GM12878 (cell line): ENCODE results near the gene PPOX. TPM values are rescaled to one million over a fixed set of nuclear protein-coding genes. Genes with fewer than 3 reads are reported as not detected.
A peak's percentile ranks its signal among the peaks of the same experiment; 100 is the strongest.

Experiments used
- CHD4 ChIP-seq: fragments of 200-600 bp; sonication (generic); IDR thresholded peaks from 2 replicates; pipeline ENCODE4 v1.6.1; 2016; ENCODE audit warnings: mild to moderate bottlenecking
- CREM ChIP-seq: IDR thresholded peaks from 2 replicates; pipeline ENCODE4 v1.6.1; 2014; ENCODE audit warnings: antibody characterized with exemption, low read depth
- ETV6 ChIP-seq, 2 experiments: fragments of 450-650 bp in 1 of 2; IDR thresholded peaks in 1 of 2; conservative IDR thresholded peaks in 1 of 2; 2 replicates each; pipeline ENCODE4 v1.6.1; 2014; ENCODE audit warnings: antibody characterized with exemption in 1 of 2, borderline replicate concordance in 1 of 2, low read depth in 1 of 2, mild to moderate bottlenecking in 1 of 2, moderate library complexity in 1 of 2
- EZH2 ChIP-seq: IDR thresholded peaks from 2 replicates; pipeline ENCODE4 v1.6.1; 2012; ENCODE audit warnings: low read depth, mild to moderate bottlenecking, control low read depth, inconsistent platforms, low read length, borderline replicate concordance; ENCODE audit not compliant: control insufficient read depth
- HSF1 ChIP-seq: fragments of 150-350 bp; IDR thresholded peaks from 2 replicates; pipeline ENCODE4 v1.6.1; 2014; ENCODE audit warnings: mild to moderate bottlenecking, low read depth, low read length
- IKZF1 ChIP-seq: fragments of 450-650 bp; conservative IDR thresholded peaks from 2 replicates; pipeline ENCODE4 v1.6.1; 2017; ENCODE audit warnings: antibody characterized with exemption, mild to moderate bottlenecking
- MTA2 ChIP-seq: fragments of 450-650 bp; IDR thresholded peaks from 2 replicates; pipeline ENCODE4 v1.6.1; 2016; ENCODE audit warnings: low read depth, mild to moderate bottlenecking, moderate library complexity
- NFIC ChIP-seq: IDR thresholded peaks from 2 replicates; pipeline ENCODE4 v1.6.1; 2012; ENCODE audit warnings: low read depth, mild to moderate bottlenecking, inconsistent platforms, low read length, moderate library complexity
- NFYB ChIP-seq: IDR thresholded peaks from 2 replicates; pipeline ENCODE4 v1.6.1; 2011; ENCODE audit warnings: low read depth, mild to moderate bottlenecking, low read length, improper control_type of control experiment, moderate library complexity; ENCODE audit not compliant: insufficient read depth
- NR2F1 ChIP-seq: fragments of 450-650 bp; conservative IDR thresholded peaks from 2 replicates; pipeline ENCODE4 v1.6.1; 2017; ENCODE audit warnings: mild to moderate bottlenecking
- RUNX3 ChIP-seq: IDR thresholded peaks from 2 replicates; pipeline ENCODE4 v1.6.1; 2012; ENCODE audit warnings: low read length, inconsistent platforms
- SKIL ChIP-seq: fragments of 450-650 bp; IDR thresholded peaks from 2 replicates; pipeline ENCODE4 v1.6.1; 2017; ENCODE audit warnings: mild to moderate bottlenecking, low read depth, inconsistent platforms; ENCODE audit not compliant: poor library complexity, severe bottlenecking
- SP1 ChIP-seq: IDR thresholded peaks from one replicate; pipeline ENCODE4 v1.6.1; 2011; ENCODE audit warnings: low read depth, low read length
- STAT1 ChIP-seq: fragments of 450-650 bp; conservative IDR thresholded peaks from 2 replicates; pipeline ENCODE4 v1.6.1; 2014; ENCODE audit warnings: antibody characterized with exemption, mild to moderate bottlenecking
- TARDBP ChIP-seq: IDR thresholded peaks from 2 replicates; pipeline ENCODE4 v1.6.1; 2016; ENCODE audit warnings: borderline replicate concordance
- polyA plus RNA-seq, 11 experiments: library from polyadenylated mRNA; depleted of rRNA in 4 of 11; unstranded in 6 of 11; stranded (reverse) in 5 of 11; fragments of >200 nt; fragmentation: Nextera tagmentation in 4 of 11; fragmentation: Illumina TruSeq in 1 of 11; extraction: Ambion mirVana in 4 of 11; extraction: Trizol in 1 of 11; gene quantifications; 1 replicate in 1 of 11; 2 replicates in 10 of 11; pipeline versions ENCODE4 v1.2.1 to v1.2.3, GENCODE V29; 2011 to 2016; ENCODE audit warnings: inconsistent platforms in 2 of 11, missing spikeins in 2 of 11, low read depth in 1 of 11
- total RNA-seq, 4 experiments: library from RNA; depleted of rRNA in 3 of 4; stranded (reverse); fragments of >200 nt in 3 of 4; fragmentation: Illumina TruSeq in 1 of 4; extraction: Trizol in 1 of 4; gene quantifications; 2 replicates each; pipeline versions ENCODE4 v1.2.1 to v1.2.3, GENCODE V29; 2013 to 2021
- TF ChIP-seq, protein P1 (sequence below): IDR thresholded peaks from 2 replicates; pipeline ENCODE4 v1.6.1; 2012; ENCODE audit warnings: low read length, inconsistent platforms
- TF ChIP-seq, protein P2 (sequence below): fragments of 450-650 bp; IDR thresholded peaks from 2 replicates; pipeline ENCODE4 v1.6.1; 2016; ENCODE audit warnings: mild to moderate bottlenecking
- TF ChIP-seq, protein P3 (sequence below): fragments of 450-650 bp; IDR thresholded peaks from 2 replicates; pipeline ENCODE4 v1.6.1; 2017; ENCODE audit warnings: low read depth, mild to moderate bottlenecking, moderate library complexity
- TF ChIP-seq, protein P4 (sequence below): fragments of 450-650 bp; conservative IDR thresholded peaks from 2 replicates; pipeline ENCODE4 v1.6.1; 2017; ENCODE audit warnings: mild to moderate bottlenecking, moderate library complexity

The PPOX gene
- total and polyA plus RNA-seq, 10 of the 15 experiments (the other 5 are each of a cell fraction or from before 2014, with no cell fraction given): 8.9 to 31.5 (median 20.3) TPM

GRCh38 chr1:161216945-161217712, 50.9 kb downstream of the PPOX start (continued):
- TF ChIP-seq, protein P1, sequence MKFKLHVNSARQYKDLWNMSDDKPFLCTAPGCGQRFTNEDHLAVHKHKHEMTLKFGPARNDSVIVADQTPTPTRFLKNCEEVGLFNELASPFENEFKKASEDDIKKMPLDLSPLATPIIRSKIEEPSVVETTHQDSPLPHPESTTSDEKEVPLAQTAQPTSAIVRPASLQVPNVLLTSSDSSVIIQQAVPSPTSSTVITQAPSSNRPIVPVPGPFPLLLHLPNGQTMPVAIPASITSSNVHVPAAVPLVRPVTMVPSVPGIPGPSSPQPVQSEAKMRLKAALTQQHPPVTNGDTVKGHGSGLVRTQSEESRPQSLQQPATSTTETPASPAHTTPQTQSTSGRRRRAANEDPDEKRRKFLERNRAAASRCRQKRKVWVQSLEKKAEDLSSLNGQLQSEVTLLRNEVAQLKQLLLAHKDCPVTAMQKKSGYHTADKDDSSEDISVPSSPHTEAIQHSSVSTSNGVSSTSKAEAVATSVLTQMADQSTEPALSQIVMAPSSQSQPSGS: 0 out of 2 replicates have a peak, but pooled peaks have one; percentile 19
- no peak for TF ChIP-seq STAT1
- TF ChIP-seq TARDBP: no peak
- peak; percentile 85 for TF ChIP-seq MTA2
- peak; percentile 55; the same call in 1 of the 2 replicates for TF ChIP-seq NFYB
- peak in 1 of 2 experiments; percentile 49; a peak in 1 of 4 replicates for TF ChIP-seq ETV6 (conservative IDR thresholded peaks at IDR 0.05 in 1 of 2, IDR thresholded peaks at IDR 0.05 in 1 of 2; ENCODE audit: borderline replicate concordance in 1 of 2, low read depth in 1 of 2)
- no peak for TF ChIP-seq CHD4
- 0 out of 2 replicates have a peak, but pooled peaks have one; percentile 3 for TF ChIP-seq CREM
- TF ChIP-seq RUNX3: peak; percentile 98
- TF ChIP-seq EZH2: no peak
- peak; percentile 29 for TF ChIP-seq SP1
- TF ChIP-seq, protein P2, sequence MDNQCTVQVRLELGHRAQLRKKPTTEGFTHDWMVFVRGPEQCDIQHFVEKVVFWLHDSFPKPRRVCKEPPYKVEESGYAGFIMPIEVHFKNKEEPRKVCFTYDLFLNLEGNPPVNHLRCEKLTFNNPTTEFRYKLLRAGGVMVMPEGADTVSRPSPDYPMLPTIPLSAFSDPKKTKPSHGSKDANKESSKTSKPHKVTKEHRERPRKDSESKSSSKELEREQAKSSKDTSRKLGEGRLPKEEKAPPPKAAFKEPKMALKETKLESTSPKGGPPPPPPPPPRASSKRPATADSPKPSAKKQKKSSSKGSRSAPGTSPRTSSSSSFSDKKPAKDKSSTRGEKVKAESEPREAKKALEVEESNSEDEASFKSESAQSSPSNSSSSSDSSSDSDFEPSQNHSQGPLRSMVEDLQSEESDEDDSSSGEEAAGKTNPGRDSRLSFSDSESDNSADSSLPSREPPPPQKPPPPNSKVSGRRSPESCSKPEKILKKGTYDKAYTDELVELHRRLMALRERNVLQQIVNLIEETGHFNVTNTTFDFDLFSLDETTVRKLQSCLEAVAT: peak; percentile 89
- peak; percentile 60 for TF ChIP-seq SKIL
- peak; percentile 73 for TF ChIP-seq IKZF1
- peak; percentile 70 for TF ChIP-seq NR2F1
- TF ChIP-seq, protein P3, sequence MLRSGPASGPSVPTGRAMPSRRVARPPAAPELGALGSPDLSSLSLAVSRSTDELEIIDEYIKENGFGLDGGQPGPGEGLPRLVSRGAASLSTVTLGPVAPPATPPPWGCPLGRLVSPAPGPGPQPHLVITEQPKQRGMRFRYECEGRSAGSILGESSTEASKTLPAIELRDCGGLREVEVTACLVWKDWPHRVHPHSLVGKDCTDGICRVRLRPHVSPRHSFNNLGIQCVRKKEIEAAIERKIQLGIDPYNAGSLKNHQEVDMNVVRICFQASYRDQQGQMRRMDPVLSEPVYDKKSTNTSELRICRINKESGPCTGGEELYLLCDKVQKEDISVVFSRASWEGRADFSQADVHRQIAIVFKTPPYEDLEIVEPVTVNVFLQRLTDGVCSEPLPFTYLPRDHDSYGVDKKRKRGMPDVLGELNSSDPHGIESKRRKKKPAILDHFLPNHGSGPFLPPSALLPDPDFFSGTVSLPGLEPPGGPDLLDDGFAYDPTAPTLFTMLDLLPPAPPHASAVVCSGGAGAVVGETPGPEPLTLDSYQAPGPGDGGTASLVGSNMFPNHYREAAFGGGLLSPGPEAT: peak; percentile 86
- peak; percentile 59; the same call in 1 of the 2 replicates for TF ChIP-seq NFIC
- no peak for TF ChIP-seq HSF1
- TF ChIP-seq, protein P4, sequence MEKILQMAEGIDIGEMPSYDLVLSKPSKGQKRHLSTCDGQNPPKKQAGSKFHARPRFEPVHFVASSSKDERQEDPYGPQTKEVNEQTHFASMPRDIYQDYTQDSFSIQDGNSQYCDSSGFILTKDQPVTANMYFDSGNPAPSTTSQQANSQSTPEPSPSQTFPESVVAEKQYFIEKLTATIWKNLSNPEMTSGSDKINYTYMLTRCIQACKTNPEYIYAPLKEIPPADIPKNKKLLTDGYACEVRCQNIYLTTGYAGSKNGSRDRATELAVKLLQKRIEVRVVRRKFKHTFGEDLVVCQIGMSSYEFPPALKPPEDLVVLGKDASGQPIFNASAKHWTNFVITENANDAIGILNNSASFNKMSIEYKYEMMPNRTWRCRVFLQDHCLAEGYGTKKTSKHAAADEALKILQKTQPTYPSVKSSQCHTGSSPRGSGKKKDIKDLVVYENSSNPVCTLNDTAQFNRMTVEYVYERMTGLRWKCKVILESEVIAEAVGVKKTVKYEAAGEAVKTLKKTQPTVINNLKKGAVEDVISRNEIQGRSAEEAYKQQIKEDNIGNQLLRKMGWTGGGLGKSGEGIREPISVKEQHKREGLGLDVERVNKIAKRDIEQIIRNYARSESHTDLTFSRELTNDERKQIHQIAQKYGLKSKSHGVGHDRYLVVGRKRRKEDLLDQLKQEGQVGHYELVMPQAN: no peak
